ENCODE measurements around the gene RRAS.

RRAS gene

GRCh38 chr19:49593233-49594113 lies 46.5 kb downstream of the RRAS start:
- peak; percentile 74 for DNase-seq

DNA sequence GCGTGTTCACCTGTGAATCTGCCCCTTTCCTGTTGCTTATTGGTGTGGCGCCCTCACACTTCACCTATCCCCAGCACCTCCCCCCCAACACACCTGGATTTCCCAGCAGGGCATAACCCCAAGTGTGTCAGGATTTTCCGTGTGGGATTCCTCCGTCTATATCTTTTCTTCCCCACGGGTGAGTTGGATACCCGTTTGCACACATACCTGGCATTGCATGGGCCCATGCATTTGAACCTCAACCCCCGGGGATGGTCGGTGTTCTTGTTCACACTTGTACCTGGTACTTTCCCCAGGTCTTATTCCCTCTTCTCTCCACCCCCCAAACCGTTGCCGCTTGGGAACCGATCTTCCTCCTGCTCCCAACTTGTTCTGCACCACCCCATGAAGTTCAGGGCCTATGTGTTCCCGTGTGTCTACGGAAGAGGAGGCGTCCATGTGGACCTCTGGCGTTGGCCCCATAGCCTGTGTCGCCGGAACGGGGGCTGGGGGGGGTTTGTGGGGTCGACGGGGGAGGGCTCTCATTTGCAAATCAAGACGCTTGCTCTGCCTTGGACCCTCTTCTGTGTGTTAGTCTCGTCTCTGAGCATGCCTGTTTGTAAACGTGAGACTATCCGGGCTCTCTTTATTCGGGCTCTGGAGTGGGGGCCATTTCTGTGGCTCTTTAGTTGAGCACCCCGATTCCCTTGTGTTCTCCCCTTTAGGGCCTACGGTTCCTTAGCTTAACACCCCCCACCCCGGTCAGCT lies 47.3 kb downstream of the RRAS start:
- DNase-seq, result no peak

DNA sequence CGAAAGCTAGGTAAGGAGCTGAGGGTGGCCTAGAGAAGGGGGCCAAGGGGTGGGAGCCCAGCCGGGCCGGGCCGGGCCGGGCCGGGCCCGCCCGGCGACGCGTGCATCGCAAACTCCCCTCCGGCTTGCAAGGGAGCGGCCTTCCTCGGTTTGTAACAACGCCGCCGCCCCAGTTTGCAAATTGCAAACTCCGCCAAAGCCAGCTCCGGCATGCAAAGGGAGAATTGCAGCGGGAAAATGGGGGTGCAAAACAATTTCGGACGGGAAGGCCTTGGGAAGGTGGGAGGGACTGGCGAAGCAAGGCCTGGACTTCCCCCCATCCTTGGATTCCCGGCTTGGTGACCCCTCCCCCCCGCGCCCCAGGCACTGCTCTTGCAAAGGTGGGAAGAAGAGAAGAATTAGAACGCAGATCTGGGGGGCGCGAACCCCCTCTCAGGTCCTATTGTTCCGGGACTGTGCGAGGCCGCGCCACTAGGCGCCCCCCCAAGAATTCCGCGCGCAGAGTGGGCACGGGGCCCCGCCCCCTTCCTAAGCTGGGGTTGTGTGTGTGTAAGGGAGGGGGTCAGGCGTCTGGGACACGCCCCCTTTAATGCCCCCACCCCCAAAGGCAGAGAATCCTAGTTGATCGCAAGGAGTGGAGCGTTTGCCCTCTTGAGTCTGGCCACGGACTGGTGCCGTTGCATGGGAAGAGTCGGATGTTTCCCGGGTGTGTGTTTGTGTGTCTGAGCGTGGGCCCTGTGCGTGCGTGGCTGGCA lies 48.0 kb downstream of the RRAS start:
- peak; percentile 15 for DNase-seq

GRCh38 chr19:49590971-49591730 lies 48.8 kb downstream of the RRAS start, which contains the start of gene PRR12:
Gene PRR12 (plus strand): TSS chr19:49591182. CDS start chr19:49591655, 473 bp downstream.
- peak; percentile 20 for DNase-seq

GRCh38 chr19:49590071-49590970 lies 49.6 kb downstream of the RRAS start:
- DNase-seq, result peak; percentile 86

GRCh38 chr19:49589502-49589905 lies 50.4 kb downstream of the RRAS start:
- no peak for DNase-seq

DNA sequence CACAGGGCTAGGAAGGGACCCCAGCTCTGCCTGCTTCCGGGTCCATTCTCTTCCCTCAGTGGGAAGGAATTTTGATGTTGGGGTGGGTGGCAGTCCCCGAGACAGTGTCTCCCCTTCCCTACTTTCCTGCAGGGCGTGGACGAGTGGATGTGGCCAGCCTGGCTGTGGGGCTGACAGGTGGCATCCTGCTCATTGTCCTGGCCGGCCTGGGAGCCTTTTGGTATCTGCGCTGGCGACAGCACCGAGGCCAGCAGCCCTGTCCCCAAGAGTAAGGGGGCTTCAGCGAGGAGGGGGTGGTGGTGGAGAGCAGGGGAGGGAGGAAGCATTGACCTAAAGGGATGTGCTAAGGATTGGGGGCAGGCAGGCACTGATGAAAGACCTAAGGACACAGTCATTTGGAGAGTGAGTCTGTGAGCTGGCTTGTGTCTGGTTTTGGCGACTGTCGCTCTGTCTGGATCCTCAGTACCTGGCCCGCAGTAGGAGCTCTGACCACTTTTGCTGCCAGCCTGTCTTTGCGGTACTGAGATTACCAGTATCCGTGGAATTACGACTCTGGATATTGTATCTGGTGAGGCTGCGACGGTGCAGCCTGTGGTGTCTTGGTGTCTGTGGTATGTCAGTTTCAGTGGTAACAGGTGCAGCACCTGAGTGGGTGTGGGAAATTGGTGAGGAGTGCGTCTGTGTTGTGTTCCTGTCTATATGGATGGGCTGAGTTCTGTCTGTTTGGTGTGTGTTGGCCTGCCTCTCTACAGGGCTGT lies 51.4 kb downstream of the RRAS start:
- no peak for DNase-seq

- DNase-seq, result no peak
These were observed 52.7 kb downstream of the RRAS start for GRCh38 chr19:49587227-49587626.
